Thoracic aorta (tissue), 2 donors: ENCODE measurements around the gene TAS2R40. TPM values are rescaled to one million over a fixed set of nuclear protein-coding genes. Genes with fewer than 3 reads are reported as not detected.
"Not testable (repeated sequence)": the region's sequence is repeated elsewhere in the genome, so short reads cannot be mapped to it uniquely, and the experiment has no call there.

Experiments
- ATAC-seq: fragments of 150-250 bp; one replicate; pipeline ENCODE4 v1.8.0; 2017; ENCODE audit warnings: low read depth; ENCODE audit not compliant: insufficient number of reproducible peaks, low FRiP score
- DNase-seq: peaks from one replicate; pipeline ENCODE4 v3.0.0-alpha.2; 2020; ENCODE audit warnings: low spot score
- H3K27ac ChIP-seq, 2 donors: fragments of 200-600 bp; sonication (generic); 1 replicate in 1 of 2; 2 replicates in 1 of 2; pipeline ENCODE4 v1.5.1; 2016; ENCODE audit warnings: mild to moderate bottlenecking in 2 of 2, moderate library complexity in 2 of 2
- H3K27me3 ChIP-seq: fragments of 200-600 bp; sonication (generic); replicated peaks from 2 replicates; pipeline ENCODE4 v1.6.0; 2016; ENCODE audit warnings: mild to moderate bottlenecking; ENCODE audit not compliant: insufficient read depth
- H3K36me3 ChIP-seq: fragments of 200-600 bp; sonication (generic); one replicate; pipeline ENCODE4 v1.5.1; 2016
- H3K4me1 ChIP-seq, 2 donors: fragments of 200-600 bp; sonication (generic); 1 replicate in 1 of 2; 2 replicates in 1 of 2; pipeline versions ENCODE4 v1.5.1 to v1.6.0; 2016; ENCODE audit warnings: low read depth in 2 of 2, mild to moderate bottlenecking in 1 of 2; ENCODE audit not compliant: control insufficient read depth in 1 of 2
- H3K4me3 ChIP-seq: fragments of 200-600 bp; sonication (generic); 2 replicates; pipeline ENCODE4 v1.5.1; 2016; ENCODE audit warnings: mild to moderate bottlenecking
- H3K9me3 ChIP-seq: fragments of 200-600 bp; sonication (generic); 2 replicates; pipeline ENCODE4 v1.5.1; 2016
- total RNA-seq, 2 donors: library from RNA; depleted of rRNA; stranded (reverse); fragments of >200 nt; gene quantifications; one replicate each; pipeline versions ENCODE4 v1.1.0 to v1.2.3, GENCODE V29; 2016
- TF ChIP-seq, protein P1 (sequence below): fragments of 200-600 bp; sonication (generic); IDR thresholded peaks from one replicate; pipeline ENCODE4 v1.5.1; 2019; ENCODE audit warnings: antibody characterized with exemption

The TAS2R40 gene
- total RNA-seq, 2 donors from 2014 or later: not detected

GRCh38 chr7:143261901-143262300, 40.1 kb downstream of the TAS2R40 start:
- H3K4me1 ChIP-seq: peaks cover 0 to 23% of the 10 kb centered on the region in 2 donors
- no peak for DNase-seq
- TF ChIP-seq, protein P1, sequence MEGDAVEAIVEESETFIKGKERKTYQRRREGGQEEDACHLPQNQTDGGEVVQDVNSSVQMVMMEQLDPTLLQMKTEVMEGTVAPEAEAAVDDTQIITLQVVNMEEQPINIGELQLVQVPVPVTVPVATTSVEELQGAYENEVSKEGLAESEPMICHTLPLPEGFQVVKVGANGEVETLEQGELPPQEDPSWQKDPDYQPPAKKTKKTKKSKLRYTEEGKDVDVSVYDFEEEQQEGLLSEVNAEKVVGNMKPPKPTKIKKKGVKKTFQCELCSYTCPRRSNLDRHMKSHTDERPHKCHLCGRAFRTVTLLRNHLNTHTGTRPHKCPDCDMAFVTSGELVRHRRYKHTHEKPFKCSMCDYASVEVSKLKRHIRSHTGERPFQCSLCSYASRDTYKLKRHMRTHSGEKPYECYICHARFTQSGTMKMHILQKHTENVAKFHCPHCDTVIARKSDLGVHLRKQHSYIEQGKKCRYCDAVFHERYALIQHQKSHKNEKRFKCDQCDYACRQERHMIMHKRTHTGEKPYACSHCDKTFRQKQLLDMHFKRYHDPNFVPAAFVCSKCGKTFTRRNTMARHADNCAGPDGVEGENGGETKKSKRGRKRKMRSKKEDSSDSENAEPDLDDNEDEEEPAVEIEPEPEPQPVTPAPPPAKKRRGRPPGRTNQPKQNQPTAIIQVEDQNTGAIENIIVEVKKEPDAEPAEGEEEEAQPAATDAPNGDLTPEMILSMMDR: no peak
- ATAC-seq: no peak
- no peak overlapping the region for H3K27ac ChIP-seq
- H3K9me3 ChIP-seq: no peaks in the 10 kb centered on the region
- no peaks in the 10 kb centered on the region for H3K36me3 ChIP-seq
- H3K27me3 ChIP-seq: no peaks in the 10 kb centered on the region
- no peak overlapping the region for H3K4me3 ChIP-seq

DNA sequence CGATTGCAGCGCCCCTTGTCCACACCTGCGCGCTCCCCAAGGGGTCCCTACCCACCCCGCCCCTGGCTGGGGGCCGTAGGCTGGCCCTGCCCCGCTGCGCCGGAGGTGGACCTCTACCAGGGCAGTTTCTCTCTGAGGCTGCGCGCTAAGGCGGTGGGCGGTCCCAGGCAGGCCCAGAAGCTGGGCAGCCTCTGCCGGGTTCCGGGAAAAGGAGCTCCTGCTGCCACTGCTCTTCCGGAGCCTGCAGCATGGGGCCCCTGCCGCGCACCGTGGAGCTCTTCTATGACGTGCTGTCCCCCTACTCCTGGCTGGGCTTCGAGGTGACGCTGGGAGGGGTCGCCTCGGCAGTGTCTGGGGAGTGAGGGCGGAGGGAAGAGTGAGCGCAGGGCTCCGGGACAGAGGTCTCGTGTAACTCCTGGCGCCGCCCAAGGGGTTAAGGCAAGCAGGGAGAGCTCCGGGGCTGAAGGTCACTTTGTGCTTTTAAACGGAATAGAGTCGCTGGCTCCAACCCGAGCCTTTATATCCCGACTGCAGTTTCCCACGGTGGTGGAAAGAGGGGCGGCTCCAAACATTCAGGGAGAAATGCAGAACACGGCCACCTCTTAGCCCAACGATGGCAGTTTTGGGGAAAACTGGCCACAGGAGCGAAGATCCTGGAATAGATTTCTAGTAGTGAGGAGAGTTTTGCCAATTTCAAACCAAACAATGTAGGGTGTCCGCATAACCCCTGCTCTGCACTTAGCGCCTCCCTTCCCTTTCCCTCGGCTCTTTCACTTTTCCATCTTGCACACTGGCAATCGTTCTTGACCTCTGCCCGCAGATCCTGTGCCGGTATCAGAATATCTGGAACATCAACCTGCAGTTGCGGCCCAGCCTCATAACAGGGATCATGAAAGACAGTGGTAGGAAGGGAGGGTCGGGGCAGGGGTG, 41.7 kb downstream of the TAS2R40 start, which contains the start of gene GSTK1:
Gene GSTK1 (plus strand): TSS at position 176 of the 930 bp plus-strand sequence. CDS start 73 bp downstream, at position 249.
- H3K4me1 ChIP-seq: peaks cover 0 to 23% of the 10 kb centered on the region in 2 donors

GRCh38 chr7:143264196-143264568, 42.3 kb downstream of the TAS2R40 start:
- Histone ChIP-seq H3K4me1 (peaks cover 0 to 23% of the 10 kb centered on the region in 2 donors), H3K36me3 (peaks cover 19% of the 10 kb centered on the region), H3K27ac (peak overlapping the region; percentile 73 to 79), H3K4me3 (peak overlapping the region; percentile 97)
- H3K27me3 ChIP-seq, H3K9me3 ChIP-seq, ATAC-seq, DNase-seq: not testable (repeated sequence)

More for the DNA sequence above, 41.7 kb downstream of the TAS2R40 start, which contains the start of gene GSTK1:
- no peak for ATAC-seq
- no peaks in the 10 kb centered on the region for H3K27me3 ChIP-seq
- TF ChIP-seq, protein P1: no peak
- H3K36me3 ChIP-seq: peaks cover 12% of the 10 kb centered on the region
- H3K27ac ChIP-seq: peak within 1 kb of the TSS; percentile 73 to 79
- H3K9me3 ChIP-seq: no peaks in the 10 kb centered on the region
- H3K4me3 ChIP-seq: peak within 1 kb of the TSS; percentile 97
- peak; percentile 49 for DNase-seq

- no peak for ATAC-seq
- DNase-seq: no peak
- H3K27ac ChIP-seq: no peak overlapping the region
Observed at GRCh38 chr7:143265017-143265693, 43.3 kb downstream of the TAS2R40 start.

GRCh38 chr7:143269251-143269650, 47.4 kb downstream of the TAS2R40 start:
- no peak for DNase-seq
- Histone ChIP-seq H3K4me3 (no peak overlapping the region), H3K36me3 (peaks cover 24% of the 10 kb centered on the region), H3K27me3 (no peaks in the 10 kb centered on the region), H3K4me1 (peaks cover 0 to 10% of the 10 kb centered on the region in 2 donors), H3K9me3 (no peaks in the 10 kb centered on the region), H3K27ac (no peak overlapping the region)
- TF ChIP-seq, protein P1: no peak
- ATAC-seq: no peak

More at GRCh38 chr7:143265017-143265693, 43.3 kb downstream of the TAS2R40 start:
- no peaks in the 10 kb centered on the region for H3K27me3 ChIP-seq
- no peak overlapping the region for H3K4me3 ChIP-seq
- H3K4me1 ChIP-seq: peaks cover 0 to 23% of the 10 kb centered on the region in 2 donors
- no peaks in the 10 kb centered on the region for H3K9me3 ChIP-seq
- TF ChIP-seq, protein P1: no peak
- H3K36me3 ChIP-seq: peaks cover 24% of the 10 kb centered on the region
